Body of pancreas (tissue), 4 donors: ENCODE results near the gene ULK4. TPM values are rescaled to one million over a fixed set of nuclear protein-coding genes. Genes with fewer than 3 reads are reported as not detected.

Experiments used
- ATAC-seq: fragments of 150-250 bp; one replicate; pipeline ENCODE4 v1.9.1; 2016
- DNase-seq, 4 donors: peaks; one replicate each; pipeline ENCODE4 v3.0.0-alpha.2; 2019
- H3K27ac ChIP-seq, 4 donors: fragments of 200-600 bp; sonication (generic); 1 replicate in 3 of 4; 2 replicates in 1 of 4; pipeline versions ENCODE4 v1.5.1 to v1.6.1; 2016 to 2019; ENCODE audit warnings: mild to moderate bottlenecking in 1 of 4, mixed read lengths in 1 of 4, moderate library complexity in 1 of 4
- H3K27me3 ChIP-seq, 2 donors: fragments of 200-600 bp; sonication (generic); one replicate each; pipeline ENCODE4 v1.6.0; 2016; ENCODE audit warnings: mild to moderate bottlenecking in 1 of 2
- H3K36me3 ChIP-seq, 2 donors: fragments of 200-600 bp; sonication (generic); replicated peaks in 1 of 2; 2 replicates each; pipeline ENCODE4 v1.5.1; 2016; ENCODE audit warnings: low read depth in 2 of 2; ENCODE audit not compliant: insufficient read depth in 1 of 2
- H3K4me1 ChIP-seq: fragments of 200-600 bp; sonication (generic); one replicate; pipeline ENCODE4 v1.6.0; 2016
- H3K4me3 ChIP-seq, 2 donors: fragments of 200-600 bp; sonication (generic); 1 replicate in 1 of 2; 2 replicates in 1 of 2; pipeline ENCODE4 v1.5.1; 2016 to 2019
- H3K9me3 ChIP-seq, 3 donors: fragments of 200-600 bp; sonication (generic); 1 replicate in 2 of 3; 2 replicates in 1 of 3; pipeline ENCODE4 v1.5.1; 2016
- POLR2A ChIP-seq, 3 donors: fragments of 450-650 bp; IDR thresholded peaks; one replicate each; pipeline ENCODE4 v1.6.1; 2016; ENCODE audit warnings: antibody characterized with exemption in 3 of 3, mild to moderate bottlenecking in 2 of 3
- WGBS, 2 donors: methylation state at CpG; one replicate each; pipeline ENCODE4 v1.1.5; 2017; 5-methylcytosine and 5-hydroxymethylcytosine counted together
- intact Hi-C: fragments of 100-400 bp; cut with DNase I; formaldehyde crosslinking; loops from one replicate; pipeline ENCODE4 v1.15.1; 2023
- total RNA-seq, 2 donors: library from RNA; depleted of rRNA; stranded (reverse); fragments of >200 nt; gene quantifications; one replicate each; pipeline ENCODE4 v1.1.0, GENCODE V29; 2016
- TF ChIP-seq, protein P1 (sequence below), 7 experiments: fragments of 450-650 bp in 4 of 7; fragments of 200-600 bp in 3 of 7; sonication (generic) in 3 of 7; IDR thresholded peaks; one replicate each; pipeline ENCODE4 v1.5.1; 2016 to 2019; ENCODE audit warnings: antibody characterized with exemption in 7 of 7

ULK4 gene
- total RNA-seq, 2 donors from 2014 or later = 7.3 to 12.5 TPM

DNA sequence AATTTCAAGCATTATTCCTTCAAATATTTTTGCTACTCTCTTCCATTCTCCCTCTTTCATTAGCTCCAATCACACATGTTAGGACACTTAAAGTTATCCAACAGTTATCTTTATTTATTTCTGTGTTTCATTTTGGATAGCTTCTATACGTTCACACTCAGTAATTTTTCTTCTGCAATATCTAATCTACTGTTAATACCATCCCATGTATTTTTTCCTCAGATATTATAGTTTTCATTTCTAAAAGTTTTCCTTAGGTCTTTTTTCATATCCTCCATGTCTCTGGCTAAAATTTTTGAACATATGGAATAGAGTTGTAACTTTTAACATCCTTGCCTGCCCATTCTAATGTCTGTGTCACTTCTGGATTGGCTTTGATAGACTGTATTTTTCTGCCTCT lies 689.2 kb downstream of the ULK4 start:
- TF ChIP-seq POLR2A (IDR thresholded peaks at IDR 0.05) = no peak
- TF ChIP-seq, protein P1, sequence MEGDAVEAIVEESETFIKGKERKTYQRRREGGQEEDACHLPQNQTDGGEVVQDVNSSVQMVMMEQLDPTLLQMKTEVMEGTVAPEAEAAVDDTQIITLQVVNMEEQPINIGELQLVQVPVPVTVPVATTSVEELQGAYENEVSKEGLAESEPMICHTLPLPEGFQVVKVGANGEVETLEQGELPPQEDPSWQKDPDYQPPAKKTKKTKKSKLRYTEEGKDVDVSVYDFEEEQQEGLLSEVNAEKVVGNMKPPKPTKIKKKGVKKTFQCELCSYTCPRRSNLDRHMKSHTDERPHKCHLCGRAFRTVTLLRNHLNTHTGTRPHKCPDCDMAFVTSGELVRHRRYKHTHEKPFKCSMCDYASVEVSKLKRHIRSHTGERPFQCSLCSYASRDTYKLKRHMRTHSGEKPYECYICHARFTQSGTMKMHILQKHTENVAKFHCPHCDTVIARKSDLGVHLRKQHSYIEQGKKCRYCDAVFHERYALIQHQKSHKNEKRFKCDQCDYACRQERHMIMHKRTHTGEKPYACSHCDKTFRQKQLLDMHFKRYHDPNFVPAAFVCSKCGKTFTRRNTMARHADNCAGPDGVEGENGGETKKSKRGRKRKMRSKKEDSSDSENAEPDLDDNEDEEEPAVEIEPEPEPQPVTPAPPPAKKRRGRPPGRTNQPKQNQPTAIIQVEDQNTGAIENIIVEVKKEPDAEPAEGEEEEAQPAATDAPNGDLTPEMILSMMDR (IDR thresholded peaks at IDR 0.05) = no peak
- Histone ChIP-seq H3K4me3 (no peak overlapping the region), H3K27ac (no peak overlapping the region), H3K27me3 (no peaks in the 10 kb centered on the region), H3K4me1 (no peaks in the 10 kb centered on the region), H3K36me3 (no peaks in the 10 kb centered on the region), H3K9me3 (no peaks in the 10 kb centered on the region)
- intact Hi-C loops = no loop called here
- DNase-seq (no peak), ATAC-seq (no peak)
- 69 to 93% methylated on average over 1 of the region's 1 CpG for WGBS, 2 donors

DNA sequence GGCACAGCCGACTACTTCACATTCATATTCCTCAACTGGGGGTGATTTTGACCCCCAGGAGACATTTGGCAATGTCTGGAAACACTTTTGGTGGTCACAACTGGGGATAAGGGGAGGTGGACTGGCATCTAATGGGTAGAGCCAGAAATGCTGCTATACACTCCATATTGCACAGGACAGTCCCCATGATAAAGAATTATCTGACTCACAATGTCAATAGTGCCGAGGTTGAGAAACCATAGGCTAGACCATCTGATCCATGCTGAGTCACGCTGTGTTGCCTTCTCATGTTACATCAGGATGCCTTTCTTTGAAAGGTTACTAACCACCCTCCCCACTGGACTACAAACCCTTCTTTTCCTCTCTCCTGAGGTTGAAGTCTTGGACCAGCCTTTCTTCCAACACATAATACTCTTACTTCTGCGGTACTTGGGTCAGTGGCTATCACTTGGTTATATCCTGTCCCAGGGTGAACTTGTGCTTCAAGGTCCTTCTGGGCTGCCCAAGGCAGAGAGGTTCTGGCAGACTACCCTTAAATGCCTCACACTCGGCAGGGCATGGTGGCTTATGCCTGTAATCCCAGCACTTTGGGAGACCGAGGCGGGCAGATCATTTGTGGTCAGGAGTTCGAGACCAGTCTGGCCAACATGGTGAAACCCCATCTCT lies 693.8 kb downstream of the ULK4 start:
- 93% methylated on average over 7 to 8 of the region's 8 CpGs for WGBS, 2 donors
- intact Hi-C loops = no loop called here
- ATAC-seq = no peak

DNA sequence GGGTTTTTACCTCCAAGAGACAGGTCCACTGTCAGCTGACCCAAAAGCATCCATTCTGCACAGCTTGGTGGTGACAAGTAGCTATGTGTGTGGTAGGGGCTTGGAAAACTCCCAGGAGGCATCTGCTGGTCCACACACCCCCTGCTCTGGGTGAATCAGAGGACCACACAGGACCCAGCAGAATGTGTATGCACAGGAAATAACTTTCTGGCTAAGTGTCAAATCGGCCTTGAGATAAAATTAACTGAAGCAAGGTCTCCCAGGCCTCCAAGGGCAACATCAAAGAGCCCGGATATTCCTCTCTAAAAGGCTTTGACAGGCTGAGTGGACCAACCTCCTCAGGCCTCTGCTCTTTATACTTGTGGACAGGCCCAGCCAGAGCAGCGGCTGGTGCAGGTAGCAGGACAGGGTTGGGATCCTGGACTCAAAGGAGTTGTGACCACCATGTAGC lies 696.1 kb downstream of the ULK4 start:
- H3K9me3 ChIP-seq = no peaks in the 10 kb centered on the region
- 31% methylated on average over 3 of the region's 3 CpGs; no CpG with 5 or more reads in 1 of the 2 donors for WGBS, 2 donors
- TF ChIP-seq, protein P1 (IDR thresholded peaks at IDR 0.05) = no peak
- no peak for TF ChIP-seq POLR2A (IDR thresholded peaks at IDR 0.05)
- intact Hi-C loops = no loop called here
- DNase-seq (peak in 1 of 4 donors; percentile 9), ATAC-seq (no peak)
- H3K4me3 ChIP-seq = no peak overlapping the region
- no peak overlapping the region for H3K27ac ChIP-seq
- no peaks in the 10 kb centered on the region for H3K36me3 ChIP-seq
- H3K27me3 ChIP-seq = no peaks in the 10 kb centered on the region
- H3K4me1 ChIP-seq = no peaks in the 10 kb centered on the region

More for the DNA sequence above, 693.8 kb downstream of the ULK4 start:
- H3K36me3 ChIP-seq = no peaks in the 10 kb centered on the region
- no peak overlapping the region for H3K27ac ChIP-seq
- no peaks in the 10 kb centered on the region for H3K4me1 ChIP-seq
- no peaks in the 10 kb centered on the region for H3K27me3 ChIP-seq
- no peak for TF ChIP-seq POLR2A (IDR thresholded peaks at IDR 0.05)
- TF ChIP-seq, protein P1 (IDR thresholded peaks at IDR 0.05) = no peak
- DNase-seq = no peak
- no peak overlapping the region for H3K4me3 ChIP-seq
- H3K9me3 ChIP-seq = no peaks in the 10 kb centered on the region

DNA sequence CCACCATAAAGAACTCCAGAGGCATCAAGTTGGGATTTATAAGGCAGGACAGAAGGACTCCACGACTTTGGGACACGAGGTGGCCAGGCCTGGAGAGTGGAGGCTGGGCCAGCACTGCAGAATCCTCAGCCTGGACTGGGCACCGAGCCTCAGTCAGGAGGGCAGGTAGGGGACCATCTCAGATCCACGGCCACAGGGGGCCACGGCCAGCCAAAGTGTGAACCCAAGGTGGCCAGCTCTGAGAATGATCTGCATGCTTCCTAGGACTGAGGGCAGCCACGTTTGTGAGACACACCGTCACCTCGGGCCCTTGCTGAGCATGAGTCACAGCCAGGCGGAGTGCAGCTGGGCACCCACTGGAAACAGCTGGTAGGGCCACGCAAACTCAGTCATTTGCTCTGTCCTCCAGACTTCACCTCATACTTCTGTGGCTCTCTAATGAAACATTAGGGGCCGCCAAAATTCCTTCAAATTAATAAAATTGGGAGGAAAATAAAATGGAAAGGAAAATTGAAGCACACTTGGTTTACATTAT lies 696.8 kb downstream of the ULK4 start:
- ATAC-seq (no peak), DNase-seq (no peak)
- TF ChIP-seq, protein P1 (IDR thresholded peaks at IDR 0.05) = no peak
- TF ChIP-seq POLR2A (IDR thresholded peaks at IDR 0.05) = no peak
- H3K4me3 ChIP-seq = no peak overlapping the region
- H3K4me1 ChIP-seq = no peaks in the 10 kb centered on the region
- no peaks in the 10 kb centered on the region for H3K27me3 ChIP-seq
- no peaks in the 10 kb centered on the region for H3K9me3 ChIP-seq
- H3K36me3 ChIP-seq = no peaks in the 10 kb centered on the region
- no peak overlapping the region for H3K27ac ChIP-seq
- WGBS, 2 donors = 86 to 88% methylated on average over 7 to 11 of the region's 11 CpGs
- intact Hi-C loops = no loop called here

DNA sequence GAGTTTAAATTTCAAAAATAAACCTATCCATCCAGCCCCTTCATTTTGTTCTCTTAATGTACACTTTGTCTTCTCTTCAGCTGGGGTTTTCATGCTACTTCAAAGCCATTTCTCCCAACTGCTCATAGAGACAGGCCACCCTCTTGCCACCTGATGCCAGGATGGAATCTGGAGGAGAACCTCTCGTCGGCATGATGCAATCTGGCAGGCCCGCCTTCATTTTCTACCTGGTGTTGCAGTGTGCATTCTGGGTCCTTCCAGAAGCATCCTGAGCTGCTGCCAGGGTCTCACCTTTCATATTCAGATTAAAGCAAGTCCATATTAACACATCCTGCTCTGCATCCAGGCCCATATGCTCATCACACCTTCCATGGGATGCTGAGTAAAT lies 701.8 kb downstream of the ULK4 start:
- Histone ChIP-seq H3K36me3 (no peaks in the 10 kb centered on the region), H3K27me3 (no peaks in the 10 kb centered on the region), H3K4me3 (no peak overlapping the region), H3K27ac (no peak overlapping the region), H3K4me1 (no peaks in the 10 kb centered on the region), H3K9me3 (no peaks in the 10 kb centered on the region)
- no peak for TF ChIP-seq POLR2A (IDR thresholded peaks at IDR 0.05)
- TF ChIP-seq, protein P1 (IDR thresholded peaks at IDR 0.05) = no peak
- ATAC-seq (no peak), DNase-seq (no peak)
- WGBS, 2 donors = 92 to 97% methylated on average over 3 of the region's 3 CpGs
- intact Hi-C loops = no loop called here
